NB4 (cell line): ENCODE measurements around the gene CNKSR3.

Experiments
- CTCF ChIP-seq: IDR thresholded peaks from one replicate; pipeline ENCODE4 v1.5.1; 2012; ENCODE audit warnings: low read depth, low read length
- MAX ChIP-seq: IDR thresholded peaks from 2 replicates; pipeline ENCODE4 v1.6.1; 2011; ENCODE audit warnings: low read depth, low read length
- MYC ChIP-seq: IDR thresholded peaks from 2 replicates; pipeline ENCODE4 v1.6.1; 2011; ENCODE audit warnings: low read depth, low read length
- POLR2A ChIP-seq: IDR thresholded peaks from 2 replicates; pipeline ENCODE4 v1.6.1; 2011; ENCODE audit warnings: mild to moderate bottlenecking; ENCODE audit not compliant: insufficient read length; ENCODE audit errors: extremely low read depth

- no peak for TF ChIP-seq CTCF
- TF ChIP-seq POLR2A: no peak
- no peak for TF ChIP-seq MYC
- TF ChIP-seq MAX: no peak
These were observed 3.9 kb downstream of the CNKSR3 start for GRCh38 chr6:154506582-154506981.
